Measurements from ENCODE around the gene IL4R.

DNA sequence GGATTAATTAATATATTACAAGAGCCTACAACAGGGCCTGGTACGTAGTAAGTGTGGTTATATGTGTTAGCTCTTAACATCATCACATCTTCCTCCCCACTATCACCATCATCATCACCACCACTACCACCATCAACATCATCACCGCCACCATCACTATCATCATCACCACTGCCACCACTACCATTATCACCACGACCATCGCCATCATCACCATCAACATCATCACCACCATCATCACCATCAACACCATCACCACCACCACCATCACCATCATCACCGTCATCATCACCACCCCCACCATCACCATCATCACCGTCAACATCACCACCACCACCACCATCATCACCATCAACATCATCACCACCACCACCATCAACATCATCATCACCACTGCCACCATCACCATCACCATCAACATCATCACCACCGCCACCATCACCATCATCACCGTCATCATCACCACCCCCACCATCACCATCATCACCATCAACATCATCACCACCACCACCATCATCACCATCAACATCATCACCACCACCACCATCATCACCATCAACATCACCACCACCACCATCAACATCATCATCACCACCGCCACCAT is 7.8 kb upstream of the IL4R start:
- TF ChIP-seq POLR2AphosphoS5 (IDR thresholded peaks at IDR 0.05), result no peak
- TF ChIP-seq, protein P1, sequence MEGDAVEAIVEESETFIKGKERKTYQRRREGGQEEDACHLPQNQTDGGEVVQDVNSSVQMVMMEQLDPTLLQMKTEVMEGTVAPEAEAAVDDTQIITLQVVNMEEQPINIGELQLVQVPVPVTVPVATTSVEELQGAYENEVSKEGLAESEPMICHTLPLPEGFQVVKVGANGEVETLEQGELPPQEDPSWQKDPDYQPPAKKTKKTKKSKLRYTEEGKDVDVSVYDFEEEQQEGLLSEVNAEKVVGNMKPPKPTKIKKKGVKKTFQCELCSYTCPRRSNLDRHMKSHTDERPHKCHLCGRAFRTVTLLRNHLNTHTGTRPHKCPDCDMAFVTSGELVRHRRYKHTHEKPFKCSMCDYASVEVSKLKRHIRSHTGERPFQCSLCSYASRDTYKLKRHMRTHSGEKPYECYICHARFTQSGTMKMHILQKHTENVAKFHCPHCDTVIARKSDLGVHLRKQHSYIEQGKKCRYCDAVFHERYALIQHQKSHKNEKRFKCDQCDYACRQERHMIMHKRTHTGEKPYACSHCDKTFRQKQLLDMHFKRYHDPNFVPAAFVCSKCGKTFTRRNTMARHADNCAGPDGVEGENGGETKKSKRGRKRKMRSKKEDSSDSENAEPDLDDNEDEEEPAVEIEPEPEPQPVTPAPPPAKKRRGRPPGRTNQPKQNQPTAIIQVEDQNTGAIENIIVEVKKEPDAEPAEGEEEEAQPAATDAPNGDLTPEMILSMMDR (IDR thresholded peaks at IDR 0.05 in 8 of 11, conservative IDR thresholded peaks at IDR 0.05 in 3 of 11), result no peak

Measured in spleen (tissue), 7 donors.